ENCODE results near the gene TBX4.

Gene TBX4

GRCh38 chr17:61449707-61450640 lies 2.2 kb upstream of the TBX4 start:
- no peak for DNase-seq (ENCODE audit: low read depth)
- no peak overlapping the region for H3K4me3 ChIP-seq (ENCODE audit: control insufficient read depth, low read depth, low read length)
- no peak for TF ChIP-seq CTCF (IDR thresholded peaks at IDR 0.05; ENCODE audit: control insufficient read depth, insufficient read depth, low read depth, low read length, missing control alignments)

GRCh38 chr17:61450641-61451537 lies 1.3 kb upstream of the TBX4 start:
- no peak overlapping the region for H3K4me3 ChIP-seq (ENCODE audit: control insufficient read depth, low read depth, low read length)
- TF ChIP-seq CTCF (IDR thresholded peaks at IDR 0.05; ENCODE audit: control insufficient read depth, insufficient read depth, low read depth, low read length, missing control alignments), result no peak
- no peak for DNase-seq (ENCODE audit: low read depth)

GRCh38 chr17:61451538-61452300 lies 503 bp upstream of the TBX4 start:
- H3K4me3 ChIP-seq (ENCODE audit: control insufficient read depth, low read depth, low read length), result peak overlapping the region; percentile 29
- TF ChIP-seq CTCF (IDR thresholded peaks at IDR 0.05; ENCODE audit: control insufficient read depth, insufficient read depth, low read depth, low read length, missing control alignments), result no peak
- no peak for DNase-seq (ENCODE audit: low read depth)

GRCh38 chr17:61453566-61454380 lies 1.6 kb downstream of the TBX4 start:
- TF ChIP-seq CTCF (IDR thresholded peaks at IDR 0.05; ENCODE audit: control insufficient read depth, insufficient read depth, low read depth, low read length, missing control alignments), result no peak
- no peak overlapping the region for H3K4me3 ChIP-seq (ENCODE audit: control insufficient read depth, low read depth, low read length)
- DNase-seq (ENCODE audit: low read depth), result no peak

- no peak for DNase-seq (ENCODE audit: low read depth)
- TF ChIP-seq CTCF (IDR thresholded peaks at IDR 0.05; ENCODE audit: control insufficient read depth, insufficient read depth, low read depth, low read length, missing control alignments), result no peak
- no peak overlapping the region for H3K4me3 ChIP-seq (ENCODE audit: control insufficient read depth, low read depth, low read length)
Measured at GRCh38 chr17:61454381-61455323, 2.4 kb downstream of the TBX4 start.

All from AG09309 (cell line).